Activated CD4-positive, alpha-beta T cell treated with anti-CD3 and anti-CD28 coated beads for 24 hours (primary cell): ENCODE data around the gene GYPC.
"Not testable (repeated sequence)": the region's sequence is repeated elsewhere in the genome, so short reads cannot be mapped to it uniquely, and the experiment has no call there.

Experiments
- DNase-seq, 2 donors: peaks; one replicate each; pipeline ENCODE4 v3.0.0-alpha.2; 2020; ENCODE audit warnings: low read depth in 2 of 2

Gene GYPC, protein sequence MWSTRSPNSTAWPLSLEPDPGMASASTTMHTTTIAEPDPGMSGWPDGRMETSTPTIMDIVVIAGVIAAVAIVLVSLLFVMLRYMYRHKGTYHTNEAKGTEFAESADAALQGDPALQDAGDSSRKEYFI

GRCh38 chr2:126655500-126656430, at the start of gene GYPC:
Gene GYPC, plus strand, starts transcription at chr2:126656158. Its CDS starts 106 bp downstream, at chr2:126656264.
- peak in 1 of 2 donors; percentile 34 for DNase-seq

- no peak for DNase-seq
Observed at GRCh38 chr2:126614524-126615227, 41.3 kb upstream of the GYPC start.

GRCh38 chr2:126616606-126617069, 39.3 kb upstream of the GYPC start:
- DNase-seq, result no peak

- no peak for DNase-seq
Observed at GRCh38 chr2:126620302-126620701, 35.7 kb upstream of the GYPC start.

DNA sequence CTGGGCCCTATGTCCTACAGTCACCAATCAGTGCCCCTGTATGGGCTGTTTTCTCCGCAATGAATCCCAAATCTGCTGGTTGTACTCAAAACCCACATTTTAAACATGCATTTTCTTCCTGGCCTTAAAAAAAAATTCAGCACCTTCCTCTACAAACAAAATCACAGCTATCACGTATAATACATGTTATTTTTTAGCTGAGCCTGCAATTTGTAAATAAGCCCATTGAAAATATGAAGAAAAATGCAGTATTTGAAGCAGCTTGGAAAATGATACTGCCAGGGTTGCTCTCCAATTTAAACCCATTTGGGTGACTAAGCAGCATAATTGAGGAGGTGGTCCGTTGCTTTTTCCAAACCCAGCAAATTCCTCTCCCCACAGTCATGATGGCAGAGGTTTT, 33.0 kb upstream of the GYPC start:
- DNase-seq, result no peak

DNA sequence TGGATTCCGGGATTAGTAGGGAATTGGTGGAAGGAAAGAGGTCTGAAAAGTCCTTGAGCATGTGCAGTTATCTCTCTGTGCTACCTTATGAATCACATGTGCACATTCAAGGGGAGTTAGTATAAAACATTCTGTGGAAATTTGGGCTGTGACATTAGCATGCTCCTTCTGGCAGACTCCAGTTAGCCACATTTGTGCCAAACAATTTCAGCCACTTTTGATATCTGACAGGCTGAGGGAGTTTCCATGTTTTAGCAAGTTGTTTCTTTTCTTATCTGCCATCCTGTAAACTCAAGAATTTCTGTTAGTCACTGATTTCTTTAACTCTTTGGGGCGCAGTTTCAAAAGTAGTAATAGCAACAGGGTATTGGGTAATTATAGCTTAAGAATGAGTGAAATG, 28.3 kb upstream of the GYPC start:
- no peak for DNase-seq

- DNase-seq, result no peak
Observed at GRCh38 chr2:126634273-126634861, 21.6 kb upstream of the GYPC start.

GRCh38 chr2:126635281-126635680, 20.7 kb upstream of the GYPC start:
- DNase-seq, result no peak

- DNase-seq, result no peak
Observed at GRCh38 chr2:126635736-126636135, 20.2 kb upstream of the GYPC start.

GRCh38 chr2:126637386-126637785, 18.6 kb upstream of the GYPC start:
- no peak for DNase-seq

- no peak for DNase-seq
Observed at GRCh38 chr2:126638746-126639145, 17.2 kb upstream of the GYPC start.

DNA sequence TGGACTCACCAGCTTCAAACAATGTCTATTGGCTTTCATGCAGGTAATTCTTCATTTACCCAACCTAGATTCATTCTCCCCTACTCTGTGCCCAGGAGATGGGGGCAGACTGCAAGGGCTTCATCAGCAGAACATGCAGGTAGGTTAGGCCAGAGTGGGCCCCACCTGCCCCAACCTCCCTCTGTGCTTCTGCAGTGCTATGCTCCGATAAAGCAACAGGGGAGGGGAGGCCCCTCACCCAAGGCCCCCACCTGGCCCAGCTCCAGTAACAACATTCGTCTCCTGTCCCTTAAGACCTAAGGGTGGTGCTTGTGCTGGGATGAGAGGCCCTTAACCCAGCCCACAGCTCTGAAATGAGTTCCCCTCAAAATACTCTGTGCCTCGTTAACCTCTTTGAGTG, 16.7 kb upstream of the GYPC start:
- no peak for DNase-seq

- not testable (repeated sequence) for DNase-seq
Observed at GRCh38 chr2:126641294-126641693, 14.7 kb upstream of the GYPC start.

GRCh38 chr2:126642031-126642430, 13.9 kb upstream of the GYPC start:
- no peak for DNase-seq

DNA sequence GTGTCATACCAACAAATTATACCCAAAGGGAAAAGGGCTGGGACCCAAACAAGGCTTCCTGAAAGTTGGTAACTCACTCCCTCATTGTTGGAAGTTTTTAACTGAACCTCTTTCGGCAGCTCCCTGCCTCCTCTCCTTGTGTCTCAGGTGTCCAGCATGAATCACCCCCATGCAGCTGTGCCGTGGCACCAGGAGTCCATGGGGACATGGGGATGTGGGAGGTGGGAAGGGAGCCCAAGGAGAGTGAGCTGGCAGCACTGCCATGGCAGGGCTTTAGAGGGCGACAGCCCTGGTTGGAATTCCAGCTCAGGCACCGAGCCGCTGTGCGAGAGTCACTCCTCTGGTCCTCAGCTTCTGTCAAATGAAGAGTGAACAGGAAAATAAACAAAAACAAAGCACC, 12.5 kb upstream of the GYPC start:
- no peak for DNase-seq

- DNase-seq, result no peak
Observed at GRCh38 chr2:126643972-126644371, 12.0 kb upstream of the GYPC start.

DNA sequence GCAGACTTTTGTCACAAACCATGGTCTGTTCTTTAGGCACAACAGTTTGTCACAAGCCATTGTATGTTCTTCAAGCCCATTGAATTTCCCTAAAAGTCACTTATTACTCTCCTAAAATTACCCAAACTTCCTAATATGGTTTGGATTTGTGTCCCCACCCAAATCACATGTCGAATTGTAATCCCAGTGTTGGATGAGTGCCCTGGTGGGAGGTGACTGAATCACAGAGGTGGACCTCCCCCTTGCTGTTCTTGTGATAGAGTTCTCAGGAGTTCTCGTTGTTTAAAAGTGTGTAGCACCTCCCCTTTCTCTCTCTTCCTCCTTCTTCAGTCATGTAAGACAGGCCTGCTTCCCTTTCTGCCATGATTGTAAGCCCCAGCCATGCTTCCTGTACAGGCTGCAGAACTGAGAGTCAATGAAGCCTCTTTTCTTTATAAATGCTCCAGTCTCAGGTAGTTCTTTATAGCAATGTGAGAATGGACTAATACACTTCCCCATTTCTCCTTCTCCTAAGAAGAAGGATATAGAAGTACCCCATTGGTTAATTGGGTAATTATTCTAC, 11.2 kb upstream of the GYPC start:
- DNase-seq, result no peak

DNA sequence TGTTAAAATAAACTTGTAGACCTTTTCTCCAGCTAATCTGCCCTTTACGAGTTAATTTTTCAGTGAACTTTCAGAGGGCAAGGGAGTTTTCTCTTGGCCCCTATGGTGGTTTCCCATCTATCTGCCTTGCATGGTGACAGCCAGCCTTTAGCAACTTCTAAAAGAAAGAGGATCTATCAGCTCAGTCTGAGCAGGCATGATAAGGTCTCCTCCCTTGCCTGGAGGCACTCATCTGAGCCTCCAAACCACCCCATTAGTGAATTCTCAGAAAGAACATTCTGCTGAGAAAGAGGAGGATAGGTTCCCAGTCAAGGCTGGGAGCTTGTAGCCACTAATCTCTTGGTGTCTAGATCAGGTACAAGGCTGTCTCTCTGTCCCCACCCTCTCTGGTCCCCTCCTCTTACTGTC, 10.7 kb upstream of the GYPC start:
- DNase-seq, result no peak

DNA sequence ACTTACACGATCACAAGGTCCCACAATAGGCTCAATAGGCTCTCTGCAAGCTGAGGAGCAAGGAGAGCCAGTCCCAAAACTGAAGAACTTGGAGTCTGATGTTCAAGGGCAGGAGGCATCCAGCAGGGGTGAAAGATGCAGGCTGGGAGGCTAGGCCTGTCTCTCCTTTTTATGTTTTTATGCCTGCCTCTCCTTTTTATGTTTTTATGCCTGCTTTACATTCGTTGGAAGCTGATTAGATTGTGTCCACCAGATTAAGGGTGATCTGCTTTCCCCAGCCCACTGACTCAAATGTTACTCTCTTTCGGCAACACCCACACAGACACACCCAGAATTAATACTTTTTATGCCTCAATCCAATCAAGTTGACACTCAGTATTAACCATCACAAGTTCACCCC, 9.9 kb upstream of the GYPC start:
- no peak for DNase-seq

- not testable (repeated sequence) for DNase-seq
Observed at GRCh38 chr2:126647714-126648344, 8.1 kb upstream of the GYPC start.

DNA sequence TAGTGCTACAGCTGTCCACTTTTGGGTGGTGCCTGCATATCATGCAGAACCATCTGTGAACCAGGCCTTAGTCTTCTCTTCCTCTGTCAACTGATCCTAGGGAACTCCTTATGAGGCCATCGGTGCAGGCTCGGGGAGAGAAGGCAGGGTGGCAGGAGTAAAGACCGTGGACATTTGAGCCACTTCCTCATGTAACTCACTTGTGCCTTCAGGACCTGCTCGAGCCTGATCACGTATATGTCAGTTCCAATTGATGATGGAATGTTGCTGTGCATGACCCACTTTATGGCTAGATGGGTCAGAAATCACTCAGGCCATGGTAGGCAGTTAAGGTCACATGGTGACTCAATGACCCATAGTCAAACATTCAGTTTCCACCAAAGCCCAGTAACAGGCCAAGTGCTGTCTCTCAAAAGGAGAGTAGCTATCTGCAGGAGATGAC, 7.6 kb upstream of the GYPC start:
- DNase-seq, result not testable (repeated sequence)
